Hepatocyte (in vitro differentiated cells): ENCODE measurements around the gene KIF6. TPM values are rescaled to one million over a fixed set of nuclear protein-coding genes. Genes with fewer than 3 reads are reported as not detected.
A peak's percentile ranks its signal among the peaks of the same experiment; 100 is the strongest.

Source experiments
- DNase-seq: peaks from one replicate; pipeline ENCODE4 v3.0.0-alpha.2; 2016; ENCODE audit warnings: low spot score
- H2AFZ ChIP-seq: fragments of 200-600 bp; sonication (generic); 2 replicates; pipeline ENCODE4 v1.6.0; 2016; ENCODE audit warnings: antibody characterized with exemption, mild to moderate bottlenecking
- H3K27ac ChIP-seq: fragments of 200-600 bp; sonication (generic); 2 replicates; pipeline ENCODE4 v1.5.1; 2016; ENCODE audit warnings: mild to moderate bottlenecking
- H3K27me3 ChIP-seq: fragments of 200-600 bp; sonication (generic); 2 replicates; pipeline ENCODE4 v1.6.1; 2016
- H3K36me3 ChIP-seq: fragments of 200-600 bp; sonication (generic); replicated peaks from 2 replicates; pipeline ENCODE4 v1.5.1; 2016; ENCODE audit warnings: low read depth; ENCODE audit not compliant: insufficient read depth
- H3K4me1 ChIP-seq: fragments of 200-600 bp; sonication (generic); 2 replicates; pipeline ENCODE4 v1.5.1; 2016; ENCODE audit warnings: mild to moderate bottlenecking, moderate library complexity; ENCODE audit not compliant: insufficient read depth
- H3K4me2 ChIP-seq: fragments of 200-600 bp; sonication (generic); 2 replicates; pipeline ENCODE4 v1.6.0; 2016
- H3K4me3 ChIP-seq: fragments of 200-600 bp; sonication (generic); 2 replicates; pipeline ENCODE4 v1.5.1; 2016; ENCODE audit warnings: mild to moderate bottlenecking
- H3K79me2 ChIP-seq: fragments of 200-600 bp; sonication (generic); 2 replicates; pipeline ENCODE4 v1.6.0; 2017; ENCODE audit warnings: mild to moderate bottlenecking
- H3K9me2 ChIP-seq: fragments of 200-600 bp; sonication (generic); replicated peaks from 2 replicates; pipeline ENCODE4 v1.6.0; 2017; ENCODE audit warnings: mild to moderate bottlenecking; ENCODE audit not compliant: insufficient read depth
- H3K9me3 ChIP-seq: fragments of 200-600 bp; sonication (generic); 2 replicates; pipeline ENCODE4 v1.5.1; 2016; ENCODE audit warnings: low read depth, mild to moderate bottlenecking
- H4K20me1 ChIP-seq: fragments of 200-600 bp; sonication (generic); 2 replicates; pipeline ENCODE4 v1.6.0; 2016; ENCODE audit warnings: mild to moderate bottlenecking; ENCODE audit not compliant: insufficient read depth, poor library complexity, severe bottlenecking
- CTCF ChIP-seq: fragments of 200-600 bp; sonication (generic); IDR thresholded peaks from 2 replicates; pipeline ENCODE4 v1.5.1; 2016; ENCODE audit warnings: antibody characterized with exemption, mild to moderate bottlenecking; ENCODE audit not compliant: poor library complexity
- EZH2 ChIP-seq: fragments of 200-600 bp; sonication (generic); IDR thresholded peaks from 2 replicates; pipeline ENCODE4 v1.6.1; 2016; ENCODE audit warnings: antibody characterized with exemption, mild to moderate bottlenecking, borderline replicate concordance
- EZH2phosphoT487 ChIP-seq: fragments of 200-600 bp; sonication (generic); IDR thresholded peaks from one replicate; pipeline ENCODE4 v1.6.1; 2018; ENCODE audit warnings: antibody characterized with exemption, mild to moderate bottlenecking, low read depth, moderate library complexity; ENCODE audit not compliant: unreplicated experiment, severe bottlenecking
- WGBS: methylation state at CpG from one replicate; pipeline ENCODE4 v1.1.6; 2016; ENCODE audit warnings: low lambda C conversion rate; ENCODE audit errors: missing lambda C conversion rate; 5-methylcytosine and 5-hydroxymethylcytosine counted together
- polyA plus RNA-seq: library from polyadenylated mRNA; unstranded; fragments of >200 nt; fragmentation: Nextera tagmentation; extraction: Ambion mirVana; gene quantifications from 2 replicates; pipeline ENCODE4 v1.2.1, GENCODE V29; 2016
- total RNA-seq: library from RNA; depleted of rRNA; stranded (reverse); fragments of >200 nt; gene quantifications from 2 replicates; pipeline ENCODE4 v1.2.3, GENCODE V29; 2014

KIF6 gene
- total and polyA plus RNA-seq, 2 experiments from 2014 or later, result 0.87 to 2.3 TPM

- Histone ChIP-seq H4K20me1 (no peaks in the 10 kb centered on the region), H3K27me3 (no peaks in the 10 kb centered on the region), H3K36me3 (no peaks in the 10 kb centered on the region), H3K4me2 (no peak overlapping the region), H3K27ac (no peak overlapping the region), H3K4me1 (peaks cover 6% of the 10 kb centered on the region), H2AFZ (no peak overlapping the region), H3K9me3 (no peaks in the 10 kb centered on the region), H3K79me2 (no peaks in the 10 kb centered on the region), H3K9me2 (no peaks in the 10 kb centered on the region), H3K4me3 (no peak overlapping the region)
- TF ChIP-seq CTCF (no peak), EZH2 (no peak), EZH2phosphoT487 (no peak)
- DNase-seq, result no peak
- WGBS, result 87% methylated on average over 2 of the region's 2 CpGs
Observed at GRCh38 chr6:39524007-39524406, 201.2 kb downstream of the KIF6 start.

- 10% methylated on average over 2 of the region's 2 CpGs for WGBS
- Histone ChIP-seq H3K4me3 (no peak overlapping the region), H3K79me2 (no peaks in the 10 kb centered on the region)
Observed at GRCh38 chr6:39521958-39522357, 203.2 kb downstream of the KIF6 start.

GRCh38 chr6:39520916-39521315 lies 204.3 kb downstream of the KIF6 start:
- H3K4me1 ChIP-seq, result peaks cover 13% of the 10 kb centered on the region
- no peaks in the 10 kb centered on the region for H3K9me2 ChIP-seq
- no peaks in the 10 kb centered on the region for H3K27me3 ChIP-seq
- no peaks in the 10 kb centered on the region for H3K36me3 ChIP-seq
- TF ChIP-seq EZH2 (no peak), EZH2phosphoT487 (no peak), CTCF (no peak)
- no peak overlapping the region for H3K4me2 ChIP-seq
- H3K9me3 ChIP-seq, result no peaks in the 10 kb centered on the region
- DNase-seq, result no peak
- H4K20me1 ChIP-seq, result no peaks in the 10 kb centered on the region
- no peak overlapping the region for H3K27ac ChIP-seq
- H3K79me2 ChIP-seq, result no peaks in the 10 kb centered on the region
- H2AFZ ChIP-seq, result no peak overlapping the region
- H3K4me3 ChIP-seq, result no peak overlapping the region
- 90% methylated on average over 1 of the region's 1 CpG for WGBS

More at GRCh38 chr6:39521958-39522357, 203.2 kb downstream of the KIF6 start:
- H3K4me1 ChIP-seq, result peaks cover 13% of the 10 kb centered on the region
- H3K4me2 ChIP-seq, result peak overlapping the region; percentile 45
- H3K9me2 ChIP-seq, result no peaks in the 10 kb centered on the region
- no peak for DNase-seq
- H3K36me3 ChIP-seq, result no peaks in the 10 kb centered on the region
- H4K20me1 ChIP-seq, result no peaks in the 10 kb centered on the region
- H3K27me3 ChIP-seq, result no peaks in the 10 kb centered on the region
- no peak overlapping the region for H2AFZ ChIP-seq
- H3K9me3 ChIP-seq, result no peaks in the 10 kb centered on the region
- H3K27ac ChIP-seq, result no peak overlapping the region
- TF ChIP-seq EZH2phosphoT487 (no peak), CTCF (no peak), EZH2 (no peak)

GRCh38 chr6:39520411-39520810 lies 204.8 kb downstream of the KIF6 start:
- no peak for DNase-seq
- Histone ChIP-seq H3K9me3 (no peaks in the 10 kb centered on the region), H3K4me3 (no peak overlapping the region), H3K4me2 (no peak overlapping the region), H3K79me2 (no peaks in the 10 kb centered on the region), H3K27me3 (no peaks in the 10 kb centered on the region), H3K36me3 (no peaks in the 10 kb centered on the region), H3K4me1 (peaks cover 13% of the 10 kb centered on the region), H3K9me2 (no peaks in the 10 kb centered on the region), H2AFZ (no peak overlapping the region), H4K20me1 (no peaks in the 10 kb centered on the region), H3K27ac (no peak overlapping the region)
- no peak for TF ChIP-seq CTCF
- TF ChIP-seq EZH2phosphoT487, result no peak
- TF ChIP-seq EZH2, result no peak
- 88% methylated on average over 5 of the region's 5 CpGs for WGBS
